ENCODE measurements around the gene ST13. TPM values are rescaled to one million over a fixed set of nuclear protein-coding genes. Genes with fewer than 3 reads are reported as not detected.

ST13 gene
- total and polyA plus RNA-seq, 2 experiments from 2014 or later = 159 to 238 TPM

- Histone ChIP-seq H3K79me2 (replicated peaks; ENCODE audit: insufficient read depth) (peaks cover 90% of the 10 kb centered on the region), H2AFZ (no peak overlapping the region), H3K9me2 (ENCODE audit: insufficient read depth) (no peaks in the 10 kb centered on the region), H3K4me2 (no peak overlapping the region), H4K20me1 (replicated peaks; ENCODE audit: insufficient read depth) (peaks cover 23% of the 10 kb centered on the region; the same call in 1 of the 2 replicates), H3K27ac (ENCODE audit: low read depth) (peak overlapping the region; percentile 70; the same call in 1 of the 2 replicates), H3K27me3 (ENCODE audit: insufficient read depth) (no peaks in the 10 kb centered on the region), H3K36me3 (ENCODE audit: insufficient read depth) (no peaks in the 10 kb centered on the region), H3K4me1 (ENCODE audit: insufficient read depth) (no peaks in the 10 kb centered on the region), H3F3A (replicated peaks; ENCODE audit: low read depth) (no peaks in the 10 kb centered on the region; the same call in 1 of the 2 replicates), H3K4me3 (no peak overlapping the region)
- peaks cover 3% of the 10 kb centered on the region; the same call in 2 of the 3 replicates for H3K36me3 Mint-ChIP-seq (ENCODE audit: low read depth)
- no peaks in the 10 kb centered on the region for H3K4me1 Mint-ChIP-seq
- no peaks in the 10 kb centered on the region for H3K9me3 Mint-ChIP-seq
- no peak overlapping the region for H3K27ac Mint-ChIP-seq
- peak; percentile 44 for DNase-seq (ENCODE audit: low spot score)
- peak; percentile 46 for ATAC-seq
- H3K4me3 Mint-ChIP-seq = no peak overlapping the region
- H3K27me3 Mint-ChIP-seq (ENCODE audit: insufficient read depth, low read depth, poor library complexity) = no peaks in the 10 kb centered on the region
- no peak for TF ChIP-seq NANOG (IDR thresholded peaks at IDR 0.05; ENCODE audit: borderline replicate concordance)
- TF ChIP-seq ZNF462 (CRISPR knock-in tag; IDR thresholded peaks at IDR 0.05) = no peak
- TF ChIP-seq STAT1 (IDR thresholded peaks at IDR 0.05; ENCODE audit: unreplicated experiment) = no peak
- TF ChIP-seq, protein P1, sequence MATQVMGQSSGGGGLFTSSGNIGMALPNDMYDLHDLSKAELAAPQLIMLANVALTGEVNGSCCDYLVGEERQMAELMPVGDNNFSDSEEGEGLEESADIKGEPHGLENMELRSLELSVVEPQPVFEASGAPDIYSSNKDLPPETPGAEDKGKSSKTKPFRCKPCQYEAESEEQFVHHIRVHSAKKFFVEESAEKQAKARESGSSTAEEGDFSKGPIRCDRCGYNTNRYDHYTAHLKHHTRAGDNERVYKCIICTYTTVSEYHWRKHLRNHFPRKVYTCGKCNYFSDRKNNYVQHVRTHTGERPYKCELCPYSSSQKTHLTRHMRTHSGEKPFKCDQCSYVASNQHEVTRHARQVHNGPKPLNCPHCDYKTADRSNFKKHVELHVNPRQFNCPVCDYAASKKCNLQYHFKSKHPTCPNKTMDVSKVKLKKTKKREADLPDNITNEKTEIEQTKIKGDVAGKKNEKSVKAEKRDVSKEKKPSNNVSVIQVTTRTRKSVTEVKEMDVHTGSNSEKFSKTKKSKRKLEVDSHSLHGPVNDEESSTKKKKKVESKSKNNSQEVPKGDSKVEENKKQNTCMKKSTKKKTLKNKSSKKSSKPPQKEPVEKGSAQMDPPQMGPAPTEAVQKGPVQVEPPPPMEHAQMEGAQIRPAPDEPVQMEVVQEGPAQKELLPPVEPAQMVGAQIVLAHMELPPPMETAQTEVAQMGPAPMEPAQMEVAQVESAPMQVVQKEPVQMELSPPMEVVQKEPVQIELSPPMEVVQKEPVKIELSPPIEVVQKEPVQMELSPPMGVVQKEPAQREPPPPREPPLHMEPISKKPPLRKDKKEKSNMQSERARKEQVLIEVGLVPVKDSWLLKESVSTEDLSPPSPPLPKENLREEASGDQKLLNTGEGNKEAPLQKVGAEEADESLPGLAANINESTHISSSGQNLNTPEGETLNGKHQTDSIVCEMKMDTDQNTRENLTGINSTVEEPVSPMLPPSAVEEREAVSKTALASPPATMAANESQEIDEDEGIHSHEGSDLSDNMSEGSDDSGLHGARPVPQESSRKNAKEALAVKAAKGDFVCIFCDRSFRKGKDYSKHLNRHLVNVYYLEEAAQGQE (IDR thresholded peaks at IDR 0.05; ENCODE audit: unreplicated experiment) = no peak
- TF ChIP-seq, protein P2, sequence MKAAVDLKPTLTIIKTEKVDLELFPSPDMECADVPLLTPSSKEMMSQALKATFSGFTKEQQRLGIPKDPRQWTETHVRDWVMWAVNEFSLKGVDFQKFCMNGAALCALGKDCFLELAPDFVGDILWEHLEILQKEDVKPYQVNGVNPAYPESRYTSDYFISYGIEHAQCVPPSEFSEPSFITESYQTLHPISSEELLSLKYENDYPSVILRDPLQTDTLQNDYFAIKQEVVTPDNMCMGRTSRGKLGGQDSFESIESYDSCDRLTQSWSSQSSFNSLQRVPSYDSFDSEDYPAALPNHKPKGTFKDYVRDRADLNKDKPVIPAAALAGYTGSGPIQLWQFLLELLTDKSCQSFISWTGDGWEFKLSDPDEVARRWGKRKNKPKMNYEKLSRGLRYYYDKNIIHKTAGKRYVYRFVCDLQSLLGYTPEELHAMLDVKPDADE (IDR thresholded peaks at IDR 0.05) = no peak
- no peak for TF ChIP-seq ZNF114 (CRISPR knock-in tag; IDR thresholded peaks at IDR 0.05)
- TF ChIP-seq POLR2AphosphoS5 (IDR thresholded peaks at IDR 0.05; ENCODE audit: low read depth) = no peak
- TF ChIP-seq EZH2 (IDR thresholded peaks at IDR 0.05; ENCODE audit: low read depth, unreplicated experiment) = no peak
Observed at GRCh38 chr22:40805239-40805638, 51.2 kb downstream of the ST13 start.
